Neural crest cell (in vitro differentiated cells): ENCODE data around the gene LRMDA. TPM values are rescaled to one million over a fixed set of nuclear protein-coding genes. Genes with fewer than 3 reads are reported as not detected.

Experiments
- DNase-seq: peaks from one replicate; pipeline ENCODE4 v3.0.0; 2021; ENCODE audit warnings: low read depth, mixed read lengths, low spot score
- H3K27ac Mint-ChIP-seq: one replicate; pipeline ENCODE4 v1.8.0; 2021; ENCODE audit warnings: mild to moderate bottlenecking, mixed read lengths; ENCODE audit not compliant: unreplicated experiment
- H3K27me3 Mint-ChIP-seq: 2 replicates; pipeline ENCODE4 v1.8.0; 2021; ENCODE audit warnings: low read depth, mild to moderate bottlenecking, mixed read lengths
- H3K36me3 Mint-ChIP-seq: 2 replicates; pipeline ENCODE4 v1.8.0; 2021; ENCODE audit warnings: low read depth, mild to moderate bottlenecking, mixed read lengths
- H3K4me1 Mint-ChIP-seq: 2 replicates; pipeline ENCODE4 v1.8.0; 2021; ENCODE audit warnings: mixed read lengths
- H3K4me3 Mint-ChIP-seq: one replicate; pipeline ENCODE4 v1.8.0; 2021; ENCODE audit warnings: mild to moderate bottlenecking, mixed read lengths
- H3K9me3 Mint-ChIP-seq: 2 replicates; pipeline ENCODE4 v1.8.0; 2021; ENCODE audit warnings: mixed read lengths
- total RNA-seq: library from RNA; stranded (reverse); gene quantifications from 2 replicates; pipeline ENCODE4 v1.2.1, GENCODE V29; 2021
- TF ChIP-seq, protein P1 (sequence below): fragments of 200-600 bp; sonication (generic); conservative IDR thresholded peaks from 2 replicates; pipeline ENCODE4 v1.5.0; 2021; ENCODE audit warnings: antibody characterized with exemption, mild to moderate bottlenecking

Gene LRMDA
- total RNA-seq, 1 donor from 2014 or later = 3.1 TPM

- no peak for DNase-seq
- TF ChIP-seq, protein P1, sequence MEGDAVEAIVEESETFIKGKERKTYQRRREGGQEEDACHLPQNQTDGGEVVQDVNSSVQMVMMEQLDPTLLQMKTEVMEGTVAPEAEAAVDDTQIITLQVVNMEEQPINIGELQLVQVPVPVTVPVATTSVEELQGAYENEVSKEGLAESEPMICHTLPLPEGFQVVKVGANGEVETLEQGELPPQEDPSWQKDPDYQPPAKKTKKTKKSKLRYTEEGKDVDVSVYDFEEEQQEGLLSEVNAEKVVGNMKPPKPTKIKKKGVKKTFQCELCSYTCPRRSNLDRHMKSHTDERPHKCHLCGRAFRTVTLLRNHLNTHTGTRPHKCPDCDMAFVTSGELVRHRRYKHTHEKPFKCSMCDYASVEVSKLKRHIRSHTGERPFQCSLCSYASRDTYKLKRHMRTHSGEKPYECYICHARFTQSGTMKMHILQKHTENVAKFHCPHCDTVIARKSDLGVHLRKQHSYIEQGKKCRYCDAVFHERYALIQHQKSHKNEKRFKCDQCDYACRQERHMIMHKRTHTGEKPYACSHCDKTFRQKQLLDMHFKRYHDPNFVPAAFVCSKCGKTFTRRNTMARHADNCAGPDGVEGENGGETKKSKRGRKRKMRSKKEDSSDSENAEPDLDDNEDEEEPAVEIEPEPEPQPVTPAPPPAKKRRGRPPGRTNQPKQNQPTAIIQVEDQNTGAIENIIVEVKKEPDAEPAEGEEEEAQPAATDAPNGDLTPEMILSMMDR = no peak
- H3K36me3 Mint-ChIP-seq = no peaks in the 10 kb centered on the region
- H3K4me1 Mint-ChIP-seq = peaks cover 27% of the 10 kb centered on the region
- H3K27me3 Mint-ChIP-seq = no peaks in the 10 kb centered on the region
- H3K4me3 Mint-ChIP-seq = no peak overlapping the region
- no peak overlapping the region for H3K27ac Mint-ChIP-seq
- H3K9me3 Mint-ChIP-seq = peaks cover 5% of the 10 kb centered on the region
These were observed 649.6 kb downstream of the LRMDA start for GRCh38 chr10:76080991-76081390.

GRCh38 chr10:76082232-76082631 lies 650.8 kb downstream of the LRMDA start:
- peaks cover 27% of the 10 kb centered on the region for H3K4me1 Mint-ChIP-seq
- TF ChIP-seq, protein P1 = no peak
- H3K36me3 Mint-ChIP-seq = no peaks in the 10 kb centered on the region
- DNase-seq = no peak
- H3K4me3 Mint-ChIP-seq = no peak overlapping the region
- H3K27ac Mint-ChIP-seq = no peak overlapping the region
- peaks cover 5% of the 10 kb centered on the region for H3K9me3 Mint-ChIP-seq
- no peaks in the 10 kb centered on the region for H3K27me3 Mint-ChIP-seq

DNA sequence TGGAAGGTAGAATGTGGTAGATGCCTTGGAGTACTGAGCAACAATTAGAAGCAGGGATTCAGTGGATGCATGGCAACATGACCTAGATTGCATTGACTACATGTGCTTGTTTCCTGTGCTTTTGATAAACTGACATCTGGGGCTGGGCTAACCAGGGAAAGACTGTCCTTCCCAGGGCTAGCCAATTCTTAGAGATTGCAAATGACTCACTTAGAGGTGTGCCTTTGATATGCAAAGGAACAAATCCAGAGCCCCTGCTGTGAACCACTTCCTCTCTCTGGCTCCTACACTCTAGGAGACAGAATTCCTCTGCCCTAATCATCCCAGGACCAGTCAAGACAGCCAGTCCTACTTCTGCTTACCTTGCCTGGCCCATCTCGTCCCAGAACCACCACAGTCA lies 651.5 kb downstream of the LRMDA start:
- H3K36me3 Mint-ChIP-seq = no peaks in the 10 kb centered on the region
- H3K9me3 Mint-ChIP-seq = peaks cover 5% of the 10 kb centered on the region
- no peak overlapping the region for H3K27ac Mint-ChIP-seq
- no peaks in the 10 kb centered on the region for H3K27me3 Mint-ChIP-seq
- TF ChIP-seq, protein P1 = no peak
- no peak for DNase-seq
- H3K4me3 Mint-ChIP-seq = no peak overlapping the region
- peaks cover 27% of the 10 kb centered on the region for H3K4me1 Mint-ChIP-seq

GRCh38 chr10:76085002-76085816 lies 653.8 kb downstream of the LRMDA start:
- peaks cover 36% of the 10 kb centered on the region for H3K4me1 Mint-ChIP-seq
- no peak for DNase-seq
- peaks cover 2% of the 10 kb centered on the region for H3K9me3 Mint-ChIP-seq
- H3K27ac Mint-ChIP-seq = peak overlapping the region; percentile 73
- no peaks in the 10 kb centered on the region for H3K27me3 Mint-ChIP-seq
- no peak overlapping the region for H3K4me3 Mint-ChIP-seq
- TF ChIP-seq, protein P1 = no peak
- H3K36me3 Mint-ChIP-seq = no peaks in the 10 kb centered on the region

GRCh38 chr10:76085817-76086167 lies 654.4 kb downstream of the LRMDA start:
- H3K27ac Mint-ChIP-seq = peak overlapping the region; percentile 32
- H3K36me3 Mint-ChIP-seq = no peaks in the 10 kb centered on the region
- TF ChIP-seq, protein P1 = no peak
- H3K27me3 Mint-ChIP-seq = no peaks in the 10 kb centered on the region
- DNase-seq = no peak
- H3K4me1 Mint-ChIP-seq = peaks cover 36% of the 10 kb centered on the region
- peaks cover 2% of the 10 kb centered on the region for H3K9me3 Mint-ChIP-seq
- H3K4me3 Mint-ChIP-seq = no peak overlapping the region
